AG04449 (cell line): ENCODE measurements around the gene KRTAP29-1.

Experiments
- CTCF ChIA-PET: fragments of 350-600 bp; formaldehyde crosslinking; extraction: SDS; loops from one replicate; lab custom pipeline; 2021; ENCODE audit warnings: antibody characterized with exemption; lab: Yijun Ruan, JAX
- POLR2A ChIA-PET: fragments of 400-600, 350-600 bp; formaldehyde crosslinking; extraction: SDS; loops from one replicate; lab custom pipeline; 2020; ENCODE audit warnings: antibody characterized with exemption, inconsistent platforms; lab: Yijun Ruan, JAX
- DNase-seq: peaks from one replicate; pipeline ENCODE4 v3.0.0-alpha.2; 2010; ENCODE audit warnings: low read depth, low spot score
- H3K4me3 ChIP-seq: 2 replicates; pipeline ENCODE4 v1.5.1; 2011; ENCODE audit warnings: low read depth, mild to moderate bottlenecking, control low read depth, low read length
- CTCF ChIP-seq: IDR thresholded peaks from one replicate; pipeline ENCODE4 v1.5.1; 2011; ENCODE audit warnings: mild to moderate bottlenecking, moderate library complexity, low read length, control low read depth, inconsistent platforms; ENCODE audit not compliant: insufficient read depth; ENCODE audit errors: missing control alignments

Gene KRTAP29-1

GRCh38 chr17:41302981-41303380 lies 330 bp upstream of the KRTAP29-1 start:
- no peak overlapping the region for H3K4me3 ChIP-seq
- no peak for TF ChIP-seq CTCF
- POLR2A ChIA-PET: no interaction called here
- CTCF ChIA-PET: interaction anchor here (3.0 kb wide), 1 partner anchor 19 kb away, joined by 13 read pairs; no protein-coding TSS in a partner anchor
- DNase-seq: no peak

GRCh38 chr17:41301204-41301790 lies 1.4 kb downstream of the KRTAP29-1 start:
- ChIA-PET CTCF (interaction anchor here (1.2 kb wide), 1 partner anchor 21 kb away, joined by 9 read pairs; no protein-coding TSS in a partner anchor), POLR2A (no interaction called here)

GRCh38 chr17:41298458-41299135 lies 4.1 kb downstream of the KRTAP29-1 start:
- no peak overlapping the region for H3K4me3 ChIP-seq

More at GRCh38 chr17:41301204-41301790, 1.4 kb downstream of the KRTAP29-1 start:
- H3K4me3 ChIP-seq: no peak overlapping the region
- no peak for DNase-seq
- no peak for TF ChIP-seq CTCF

GRCh38 chr17:41296846-41297245 lies 5.8 kb downstream of the KRTAP29-1 start:
- CTCF ChIA-PET: no interaction called here
- POLR2A ChIA-PET: no interaction called here
- no peak for TF ChIP-seq CTCF

More at GRCh38 chr17:41298458-41299135, 4.1 kb downstream of the KRTAP29-1 start:
- CTCF ChIA-PET: no interaction called here
- POLR2A ChIA-PET: no interaction called here
- no peak for TF ChIP-seq CTCF
- DNase-seq: no peak

GRCh38 chr17:41294016-41294415 lies 8.6 kb downstream of the KRTAP29-1 start:
- ChIA-PET CTCF (interaction anchor here (0.8 kb wide), 2 partner anchors 27 to 29 kb away, joined by 3 to 6 read pairs; no protein-coding TSS in a partner anchor), POLR2A (no interaction called here)
- DNase-seq: no peak
- no peak for TF ChIP-seq CTCF
- no peak overlapping the region for H3K4me3 ChIP-seq

More at GRCh38 chr17:41296846-41297245, 5.8 kb downstream of the KRTAP29-1 start:
- DNase-seq: no peak
- no peak overlapping the region for H3K4me3 ChIP-seq

GRCh38 chr17:41287050-41287449 lies 15.6 kb downstream of the KRTAP29-1 start:
- CTCF ChIA-PET: interaction anchor here (0.6 kb wide), 1 partner anchor 331 kb away, joined by 3 read pairs; no protein-coding TSS in a partner anchor
- POLR2A ChIA-PET: no interaction called here
- no peak for TF ChIP-seq CTCF

More at GRCh38 chr17:41287050-41287449, 15.6 kb downstream of the KRTAP29-1 start:
- H3K4me3 ChIP-seq: no peak overlapping the region
- no peak for DNase-seq
